Endodermal cell (in vitro differentiated cells): ENCODE measurements around the gene EIPR1. TPM values are rescaled to one million over a fixed set of nuclear protein-coding genes. Genes with fewer than 3 reads are reported as not detected.

Experiments
- DNase-seq: peaks from one replicate; pipeline ENCODE4 v3.0.0-alpha.2; 2017
- H3K27ac ChIP-seq: 2 replicates; pipeline ENCODE4 v1.5.1; 2013; ENCODE audit warnings: mild to moderate bottlenecking, low read depth, low read length, moderate library complexity
- H3K27me3 ChIP-seq: 2 replicates; pipeline ENCODE4 v1.6.1; 2013; ENCODE audit warnings: mild to moderate bottlenecking, low read length, moderate library complexity; ENCODE audit not compliant: insufficient read depth, control insufficient read depth, poor library complexity, severe bottlenecking
- H3K36me3 ChIP-seq: 2 replicates; pipeline ENCODE4 v1.7.0; 2013; ENCODE audit warnings: mild to moderate bottlenecking, low read length, moderate library complexity; ENCODE audit not compliant: control insufficient read depth, insufficient read depth
- H3K4me1 ChIP-seq: one replicate; pipeline ENCODE4 v1.7.0; 2013; ENCODE audit warnings: low read length; ENCODE audit not compliant: control insufficient read depth, insufficient read depth
- H3K4me3 ChIP-seq: 2 replicates; pipeline ENCODE4 v1.5.1; 2013; ENCODE audit warnings: mild to moderate bottlenecking, low read length, moderate library complexity
- H3K9ac ChIP-seq: 2 replicates; pipeline ENCODE4 v1.6.1; 2013; ENCODE audit warnings: mild to moderate bottlenecking, low read length, moderate library complexity; ENCODE audit not compliant: poor library complexity, severe bottlenecking; ENCODE audit errors: extremely low read depth
- H3K9me3 ChIP-seq: 2 replicates; pipeline ENCODE4 v1.6.1; 2013; ENCODE audit warnings: mild to moderate bottlenecking, low read length, moderate library complexity; ENCODE audit not compliant: control insufficient read depth
- H3K27ac Mint-ChIP-seq: 2 replicates; pipeline ENCODE4 v1.8.0; 2020; ENCODE audit warnings: mixed read lengths
- H3K27me3 Mint-ChIP-seq: 2 replicates; pipeline ENCODE4 v1.8.0; 2021; ENCODE audit warnings: mild to moderate bottlenecking, mixed read lengths; ENCODE audit not compliant: insufficient read depth
- H3K36me3 Mint-ChIP-seq: 2 replicates; pipeline ENCODE4 v1.8.0; 2020; ENCODE audit warnings: low read depth, mixed read lengths
- H3K4me1 Mint-ChIP-seq: 2 replicates; pipeline ENCODE4 v1.8.0; 2020; ENCODE audit warnings: mixed read lengths
- H3K4me3 Mint-ChIP-seq: 2 replicates; pipeline ENCODE4 v1.8.0; 2020; ENCODE audit warnings: mild to moderate bottlenecking, moderate library complexity, mixed read lengths
- H3K9me3 Mint-ChIP-seq: 2 replicates; pipeline ENCODE4 v1.8.0; 2020; ENCODE audit warnings: mild to moderate bottlenecking, mixed read lengths
- CTCF ChIP-seq: fragments of 200-600 bp; sonication (generic); conservative IDR thresholded peaks from 2 replicates; pipeline ENCODE4 v1.5.0; 2021; ENCODE audit warnings: antibody characterized with exemption, mild to moderate bottlenecking
- WGBS, 2 experiments: methylation state at CpG; one replicate each; pipeline versions ENCODE4 v1.1.5 to v1.1.7; 2013; ENCODE audit warnings: missing lambda C conversion rate in 2 of 2, mixed read lengths in 1 of 2; ENCODE audit not compliant: insufficient coverage in 1 of 2, insufficient read length in 1 of 2; 5-methylcytosine and 5-hydroxymethylcytosine counted together
- total RNA-seq, 2 donors: library from RNA; stranded (reverse); fragmentation: NEBNext Ultra II Directional in 1 of 2; extraction: Animal tissue kit (Norgen Biotek cat#: 25700) in 1 of 2; gene quantifications; 2 replicates in 1 of 2; 3 replicates in 1 of 2; pipeline ENCODE4 v1.2.1, GENCODE V29; 2021

Gene EIPR1
- total RNA-seq, 2 donors from 2014 or later, result 30.1 to 36.8 TPM

DNA sequence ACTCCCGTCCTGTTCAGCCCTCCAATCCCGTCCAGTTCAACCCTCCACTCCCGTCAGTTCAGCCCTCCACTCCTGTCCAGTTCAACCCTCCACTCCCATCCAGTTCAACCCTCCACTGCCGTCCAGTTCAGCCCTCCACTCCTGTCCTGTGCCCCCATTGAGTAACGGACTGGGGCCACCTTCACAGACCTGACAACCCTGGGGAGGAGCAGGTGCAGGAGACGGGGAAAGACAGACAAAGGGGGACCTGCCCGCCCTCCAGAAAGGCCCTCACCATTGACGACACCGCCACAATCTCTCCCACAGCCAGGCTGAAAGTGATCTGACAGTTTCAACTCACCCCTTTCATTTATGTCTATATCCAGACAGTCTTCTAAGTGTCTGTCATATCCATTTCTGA lies 72.2 kb downstream of the EIPR1 start:
- WGBS, 2 experiments, result 92 to 100% methylated on average over 3 to 9 of the region's 9 CpGs
- peaks cover 4% of the 10 kb centered on the region for H3K36me3 ChIP-seq
- H3K27ac Mint-ChIP-seq, result no peak overlapping the region

DNA sequence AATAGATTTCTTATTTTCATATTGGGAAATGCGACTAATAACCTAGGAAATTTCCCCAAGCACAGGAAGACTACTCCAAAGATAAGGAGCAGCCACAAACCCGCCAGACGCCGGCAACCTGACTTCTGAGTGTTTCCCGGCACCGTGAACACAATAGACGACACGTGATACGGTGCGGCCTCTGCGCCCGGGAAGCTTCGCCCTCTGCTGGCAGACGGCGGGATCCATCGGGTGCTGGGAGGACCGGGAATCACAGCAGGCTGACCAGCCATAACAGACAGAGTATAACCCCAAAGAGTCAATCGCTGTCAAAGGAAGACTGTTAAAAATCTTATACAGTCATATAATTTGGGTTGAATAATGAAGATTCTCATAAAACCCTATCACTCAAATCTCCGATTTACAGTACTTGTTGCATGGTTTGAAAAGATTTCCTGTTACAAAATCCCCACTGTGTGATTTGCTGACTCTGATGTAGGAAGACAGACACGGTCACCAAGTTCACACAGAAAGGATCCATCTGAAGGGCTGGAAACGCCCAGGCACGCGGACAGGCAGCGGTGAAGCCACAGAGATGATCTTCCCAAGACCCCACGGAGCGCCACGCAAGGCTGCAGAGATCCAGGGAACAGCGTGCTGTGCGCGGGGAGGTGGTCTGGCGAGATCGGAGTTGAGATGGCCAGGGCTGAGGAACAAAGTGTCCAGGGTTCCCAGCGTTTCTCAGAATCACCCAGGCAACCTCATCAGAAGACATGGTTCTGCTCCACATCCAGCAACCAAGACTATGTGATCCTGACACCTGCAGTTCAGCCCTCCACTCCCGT lies 73.8 kb downstream of the EIPR1 start:
- Mint-ChIP-seq H3K9me3 (no peaks in the 10 kb centered on the region), H3K4me3 (no peak overlapping the region), H3K27ac (peak overlapping the region; percentile 90), H3K4me1 (peaks cover 13% of the 10 kb centered on the region), H3K27me3 (no peaks in the 10 kb centered on the region), H3K36me3 (peaks cover 16% of the 10 kb centered on the region)
- Histone ChIP-seq H3K36me3 (peaks cover 4% of the 10 kb centered on the region), H3K27ac (peak overlapping the region; percentile 97), H3K4me3 (no peak overlapping the region), H3K9me3 (no peaks in the 10 kb centered on the region), H3K4me1 (peaks cover 8% of the 10 kb centered on the region), H3K27me3 (no peaks in the 10 kb centered on the region), H3K9ac (no peak overlapping the region)
- peak; percentile 96 for TF ChIP-seq CTCF
- 42 to 43% methylated on average over 26 to 34 of the region's 34 CpGs for WGBS, 2 experiments
- DNase-seq, result peak; percentile 98

More for the DNA sequence above, 72.2 kb downstream of the EIPR1 start:
- Mint-ChIP-seq H3K4me3 (no peak overlapping the region), H3K27me3 (no peaks in the 10 kb centered on the region), H3K4me1 (peaks cover 13% of the 10 kb centered on the region), H3K36me3 (peaks cover 19% of the 10 kb centered on the region), H3K9me3 (no peaks in the 10 kb centered on the region)
- Histone ChIP-seq H3K27ac (no peak overlapping the region), H3K9ac (no peak overlapping the region), H3K27me3 (no peaks in the 10 kb centered on the region), H3K9me3 (no peaks in the 10 kb centered on the region), H3K4me1 (peaks cover 8% of the 10 kb centered on the region), H3K4me3 (no peak overlapping the region)
- no peak for DNase-seq
- no peak for TF ChIP-seq CTCF

GRCh38 chr2:3302751-3303582 lies 74.7 kb downstream of the EIPR1 start:
- Histone ChIP-seq H3K9me3 (no peaks in the 10 kb centered on the region), H3K9ac (no peak overlapping the region), H3K27ac (peak overlapping the region; percentile 97), H3K4me1 (peaks cover 8% of the 10 kb centered on the region), H3K27me3 (no peaks in the 10 kb centered on the region), H3K36me3 (peaks cover 4% of the 10 kb centered on the region), H3K4me3 (no peak overlapping the region)
- Mint-ChIP-seq H3K36me3 (peaks cover 17% of the 10 kb centered on the region), H3K9me3 (no peaks in the 10 kb centered on the region), H3K27ac (peak overlapping the region; percentile 90), H3K27me3 (no peaks in the 10 kb centered on the region), H3K4me3 (no peak overlapping the region), H3K4me1 (peaks cover 10% of the 10 kb centered on the region)
- DNase-seq, result peak; percentile 53
- no peak for TF ChIP-seq CTCF
- 71 to 81% methylated on average over 15 to 25 of the region's 25 CpGs for WGBS, 2 experiments
